Fibroblast of the conjunctiva (primary cell): ENCODE measurements around the gene FAM149A.
A peak's percentile ranks its signal among the peaks of the same experiment; 100 is the strongest.

Experiments
- DNase-seq: peaks from one replicate; pipeline ENCODE4 v3.0.0-alpha.2; 2010; ENCODE audit warnings: low read depth

FAM149A gene

GRCh38 chr4:186104114-186104889 is at the start of gene FAM149A:
Gene FAM149A (plus strand): TSS chr4:186104704.
- no peak for DNase-seq

GRCh38 chr4:186058253-186058979 is 46.1 kb upstream of the FAM149A start:
- DNase-seq: no peak

GRCh38 chr4:186058980-186059316 is 45.6 kb upstream of the FAM149A start:
- no peak for DNase-seq

GRCh38 chr4:186061921-186062320 is 42.6 kb upstream of the FAM149A start:
- DNase-seq: no peak

GRCh38 chr4:186067757-186068385 is 36.6 kb upstream of the FAM149A start:
- DNase-seq: peak; percentile 22

GRCh38 chr4:186068581-186069348 is 35.7 kb upstream of the FAM149A start, which contains the start of gene TLR3:
Gene TLR3 (plus strand): TSS chr4:186069156. CDS start chr4:186076620, 7,464 bp downstream.
- no peak for DNase-seq

GRCh38 chr4:186069729-186070128 is 34.8 kb upstream of the FAM149A start:
- no peak for DNase-seq

GRCh38 chr4:186072516-186072915 is 32.0 kb upstream of the FAM149A start:
- no peak for DNase-seq

- no peak for DNase-seq
Observed at GRCh38 chr4:186074189-186074588, 30.3 kb upstream of the FAM149A start.

GRCh38 chr4:186078981-186079638 is 25.4 kb upstream of the FAM149A start:
- no peak for DNase-seq

- DNase-seq: no peak
Observed at GRCh38 chr4:186079694-186080093, 24.8 kb upstream of the FAM149A start.

GRCh38 chr4:186081202-186081807 is 23.2 kb upstream of the FAM149A start:
- no peak for DNase-seq

- no peak for DNase-seq
Observed at GRCh38 chr4:186082221-186082620, 22.3 kb upstream of the FAM149A start.

GRCh38 chr4:186088523-186088922 is 16.0 kb upstream of the FAM149A start:
- no peak for DNase-seq

GRCh38 chr4:186092296-186092695 is 12.2 kb upstream of the FAM149A start:
- DNase-seq: no peak

- DNase-seq: no peak
Observed at GRCh38 chr4:186095406-186095805, 9.1 kb upstream of the FAM149A start.

- DNase-seq: no peak
Observed at GRCh38 chr4:186096681-186097165, 7.8 kb upstream of the FAM149A start.

- no peak for DNase-seq
Observed at GRCh38 chr4:186097386-186097785, 7.1 kb upstream of the FAM149A start.

- DNase-seq: no peak
Observed at GRCh38 chr4:186102931-186103330, 1.6 kb upstream of the FAM149A start.

GRCh38 chr4:186104890-186105646 is 564 bp downstream of the FAM149A start:
- DNase-seq: no peak
